NCI-H1092 (cell line): ENCODE measurements around the gene DMD.
"Not testable (repeated sequence)": the region's sequence is repeated elsewhere in the genome, so short reads cannot be mapped to it uniquely, and the experiment has no call there.

Source experiments
- DNase-seq: peaks from one replicate; lab custom pipeline; 2025; lab: John Stamatoyannopoulos, UW

The DMD gene

GRCh38 chrX:33211356-33212260 lies at the start of gene DMD:
Gene DMD, minus strand, starts transcription at chrX:33211549. Its CDS starts 237 bp downstream, at chrX:33211312.
- no peak for DNase-seq

DNA sequence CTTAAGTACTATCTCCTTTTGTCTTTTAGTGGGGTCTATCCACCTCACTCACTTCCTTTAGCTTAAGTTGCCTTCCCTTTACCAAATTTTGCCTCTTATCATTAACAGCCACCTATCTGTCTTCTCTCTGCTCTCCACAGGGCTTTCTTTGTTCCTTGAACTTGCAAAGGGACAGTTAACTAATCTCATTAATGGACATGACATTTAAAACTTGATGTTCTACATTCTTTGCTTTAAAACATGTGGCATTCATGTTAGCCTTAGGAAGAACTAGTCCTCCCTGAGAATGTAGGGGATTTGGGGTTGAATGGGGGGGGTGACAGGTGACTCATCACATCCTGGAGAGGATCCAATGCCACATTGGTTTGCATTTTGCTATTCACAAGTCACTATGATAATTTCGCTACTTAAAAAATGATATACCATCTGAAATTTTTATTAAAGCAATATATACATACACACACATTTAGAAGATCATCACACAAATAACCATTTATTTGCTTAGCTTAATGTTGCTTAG lies 41.0 kb upstream of the DMD start:
- DNase-seq = no peak

DNA sequence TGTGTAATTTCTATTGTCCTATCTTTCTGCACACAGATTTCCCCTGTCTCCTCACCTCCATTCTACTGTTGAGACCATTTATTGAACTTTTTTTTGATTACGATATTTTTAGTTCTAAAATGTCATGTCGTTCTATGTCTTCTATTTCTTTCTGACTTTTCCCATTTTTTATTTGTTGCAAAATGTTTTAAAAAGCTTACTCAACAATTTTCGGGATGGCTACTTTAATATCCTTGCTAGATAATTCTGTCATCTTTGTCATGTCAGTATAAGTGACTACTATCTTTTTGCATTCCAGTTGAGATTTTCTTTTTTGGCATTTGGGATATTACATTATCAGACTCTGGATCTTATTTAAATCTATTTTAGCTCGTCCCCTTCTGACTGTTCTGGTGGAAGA lies 7.5 kb upstream of the DMD start:
- DNase-seq = no peak

DNA sequence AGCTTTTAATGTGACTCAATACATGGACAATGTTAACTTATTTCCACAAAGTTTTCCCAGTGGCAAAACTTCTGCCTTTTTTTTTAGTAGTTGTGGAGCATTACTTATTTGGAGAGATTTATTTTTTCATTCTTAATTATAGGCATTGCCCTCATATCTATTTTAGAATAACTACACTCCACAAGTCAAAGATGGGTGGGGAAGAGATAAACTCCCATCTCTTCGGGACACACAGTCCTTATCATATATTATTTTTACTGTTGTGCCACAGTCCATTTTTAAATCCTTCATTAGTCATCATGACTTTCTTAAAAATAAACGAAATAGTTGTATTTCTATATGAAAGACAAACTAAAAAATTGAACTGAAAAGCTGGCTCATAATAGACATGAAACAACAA lies 1.2 kb downstream of the DMD start:
- no peak for DNase-seq

GRCh38 chrX:33207056-33207455 lies 4.3 kb downstream of the DMD start:
- no peak for DNase-seq

GRCh38 chrX:33205321-33205720 lies 6.0 kb downstream of the DMD start:
- DNase-seq = no peak

DNA sequence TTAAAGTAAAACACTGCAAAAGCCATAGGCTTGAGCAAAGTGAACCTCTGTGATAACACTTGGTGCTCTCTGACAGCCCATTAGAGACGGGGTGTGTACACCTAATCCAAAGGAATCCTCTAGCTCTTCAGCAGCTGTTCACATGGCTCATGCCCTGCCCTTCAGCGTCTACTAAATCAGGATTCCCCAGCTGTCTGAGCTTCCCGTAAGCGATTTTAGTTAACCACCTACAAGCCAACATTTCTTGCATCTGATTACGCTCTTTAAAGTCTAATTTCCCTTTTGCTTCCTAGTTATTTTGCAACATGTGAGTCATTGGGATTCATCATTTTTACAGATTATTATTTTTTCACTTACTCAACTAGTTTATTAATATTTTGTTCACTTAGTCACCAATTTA lies 6.5 kb downstream of the DMD start:
- no peak for DNase-seq

DNA sequence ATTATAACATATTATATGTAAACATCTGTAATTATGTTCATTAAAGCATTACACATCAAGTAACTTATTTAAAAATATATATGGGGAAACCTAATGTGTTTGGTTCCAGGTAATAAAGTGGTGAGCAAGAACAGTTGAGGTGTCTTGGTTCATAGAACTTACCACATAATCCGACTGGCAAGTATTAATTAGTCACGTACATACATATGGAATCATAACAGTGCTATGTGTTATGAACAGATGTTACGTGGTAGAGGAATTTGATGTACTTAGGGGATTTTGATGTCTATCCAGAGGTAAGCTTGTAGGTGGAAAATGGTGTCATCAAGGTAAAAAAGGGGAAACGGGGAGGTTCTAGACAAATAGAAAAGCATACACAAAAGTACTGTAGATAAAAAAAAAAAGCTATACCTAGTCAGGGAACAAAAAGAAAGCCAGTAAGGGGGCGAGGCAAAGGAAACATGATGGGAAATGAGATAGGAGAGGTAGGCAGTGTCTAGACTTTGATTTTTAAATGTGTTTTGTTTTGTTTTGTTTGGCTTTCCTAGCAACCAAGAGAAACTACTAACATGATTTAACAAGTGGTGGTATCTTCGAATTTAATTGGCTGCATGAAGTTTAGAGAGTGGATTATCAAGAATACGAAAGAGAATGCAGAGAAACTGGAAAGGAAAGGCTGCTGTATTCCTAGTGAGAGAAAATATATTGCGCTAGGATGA lies 12.6 kb downstream of the DMD start:
- no peak for DNase-seq

DNA sequence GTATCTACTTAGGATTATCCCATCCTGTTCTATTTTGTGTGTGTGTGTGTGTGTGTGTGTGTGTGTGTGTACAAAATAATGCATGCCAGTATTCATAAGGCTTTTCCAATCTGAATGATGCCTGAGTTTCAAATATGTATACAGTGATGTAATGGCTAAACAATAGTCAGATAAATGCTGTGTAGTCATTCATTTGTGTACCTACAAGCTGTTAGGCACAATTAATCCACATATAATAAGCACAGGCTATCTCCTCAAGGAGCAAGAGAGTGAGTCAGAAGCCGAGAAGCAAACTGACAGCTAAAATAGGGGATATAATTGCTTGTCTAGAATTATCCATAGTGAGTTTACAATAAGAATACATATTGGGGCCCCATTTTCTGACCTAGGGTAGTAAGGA lies 15.7 kb downstream of the DMD start:
- DNase-seq = no peak

- DNase-seq = no peak
Measured at GRCh38 chrX:33194876-33195433, 16.4 kb downstream of the DMD start.

- no peak for DNase-seq
Measured at GRCh38 chrX:33194289-33194688, 17.1 kb downstream of the DMD start.

DNA sequence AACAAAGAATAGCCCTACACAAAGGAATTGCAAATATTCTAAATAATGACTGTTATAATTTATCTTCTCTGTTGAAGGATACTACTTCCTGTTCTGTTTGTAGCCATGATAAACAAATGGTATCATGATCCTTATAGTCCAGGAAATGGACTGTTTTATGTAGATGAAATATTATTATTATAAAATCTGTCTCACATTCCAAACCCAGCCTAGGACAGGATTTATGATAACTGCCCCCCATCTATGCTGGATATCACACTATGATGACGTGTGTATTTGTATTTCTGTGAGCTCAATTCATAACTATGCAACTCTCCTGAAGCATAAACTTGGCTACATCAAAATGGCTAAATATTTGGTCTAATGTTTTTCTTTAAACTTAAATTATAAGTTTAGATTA lies 21.3 kb downstream of the DMD start:
- DNase-seq = no peak

- no peak for DNase-seq
Measured at GRCh38 chrX:33188881-33189280, 22.5 kb downstream of the DMD start.

- no peak for DNase-seq
Measured at GRCh38 chrX:33188286-33188685, 23.1 kb downstream of the DMD start.

- DNase-seq = not testable (repeated sequence)
Measured at GRCh38 chrX:33184803-33185202, 26.5 kb downstream of the DMD start.

DNA sequence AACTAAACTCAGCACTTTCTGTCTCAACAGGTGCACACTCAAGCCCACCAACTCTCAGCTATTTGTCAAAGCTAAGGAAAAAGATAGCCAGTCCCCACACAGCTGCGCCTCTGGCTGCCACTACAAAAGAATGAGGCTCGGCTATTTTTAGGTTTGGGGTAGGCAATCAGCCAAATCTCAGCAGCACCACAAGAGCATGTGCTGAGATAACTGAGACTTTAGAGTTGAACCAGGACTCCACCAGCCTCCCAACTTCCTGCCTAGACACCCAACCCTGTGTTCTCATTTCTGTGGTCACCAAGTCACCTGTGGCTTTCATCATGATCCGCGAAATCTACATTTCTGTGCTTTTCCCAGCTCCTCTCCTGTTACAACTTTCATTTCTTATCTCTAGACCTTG lies 28.0 kb downstream of the DMD start:
- DNase-seq = no peak

GRCh38 chrX:33178690-33179089 lies 32.7 kb downstream of the DMD start:
- no peak for DNase-seq

- no peak for DNase-seq
Measured at GRCh38 chrX:33178218-33178617, 33.1 kb downstream of the DMD start.

DNA sequence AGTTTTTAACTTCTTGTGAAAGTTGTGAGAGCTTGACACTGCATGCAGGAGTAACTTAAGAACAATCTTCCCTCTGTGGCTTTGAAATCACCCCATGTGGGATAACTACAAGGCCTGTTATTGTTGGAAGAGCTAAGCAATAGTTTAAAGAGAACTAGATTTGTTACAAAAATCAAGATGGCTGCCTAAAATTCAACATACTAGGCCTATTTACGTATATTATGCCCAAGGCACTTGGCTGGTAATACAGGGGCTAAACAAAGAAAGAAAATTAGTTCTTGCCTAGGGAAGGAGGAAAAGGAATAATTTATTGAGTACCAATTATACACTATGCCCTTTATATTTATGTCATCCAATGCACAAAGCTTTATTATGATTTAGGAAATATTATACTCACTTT lies 36.1 kb downstream of the DMD start:
- no peak for DNase-seq

- DNase-seq = no peak
Measured at GRCh38 chrX:33171041-33171440, 40.3 kb downstream of the DMD start.

- no peak for DNase-seq
Measured at GRCh38 chrX:33161829-33162228, 49.5 kb downstream of the DMD start.

- DNase-seq = no peak
Measured at GRCh38 chrX:33160273-33160672, 51.1 kb downstream of the DMD start.
